Stimulated activated CD4-positive, alpha-beta T cell treated with anti-CD3 and anti-CD28 coated beads, Interleukin-1b, Interleukin-23, amount 100 ng/mL, for 4 hours (primary cell): ENCODE data around the gene CELF5.

Source experiments
- DNase-seq, 2 donors: peaks; one replicate each; pipeline ENCODE4 v3.0.0-alpha.2; 2020; ENCODE audit warnings: low read depth in 2 of 2

The CELF5 gene

DNA sequence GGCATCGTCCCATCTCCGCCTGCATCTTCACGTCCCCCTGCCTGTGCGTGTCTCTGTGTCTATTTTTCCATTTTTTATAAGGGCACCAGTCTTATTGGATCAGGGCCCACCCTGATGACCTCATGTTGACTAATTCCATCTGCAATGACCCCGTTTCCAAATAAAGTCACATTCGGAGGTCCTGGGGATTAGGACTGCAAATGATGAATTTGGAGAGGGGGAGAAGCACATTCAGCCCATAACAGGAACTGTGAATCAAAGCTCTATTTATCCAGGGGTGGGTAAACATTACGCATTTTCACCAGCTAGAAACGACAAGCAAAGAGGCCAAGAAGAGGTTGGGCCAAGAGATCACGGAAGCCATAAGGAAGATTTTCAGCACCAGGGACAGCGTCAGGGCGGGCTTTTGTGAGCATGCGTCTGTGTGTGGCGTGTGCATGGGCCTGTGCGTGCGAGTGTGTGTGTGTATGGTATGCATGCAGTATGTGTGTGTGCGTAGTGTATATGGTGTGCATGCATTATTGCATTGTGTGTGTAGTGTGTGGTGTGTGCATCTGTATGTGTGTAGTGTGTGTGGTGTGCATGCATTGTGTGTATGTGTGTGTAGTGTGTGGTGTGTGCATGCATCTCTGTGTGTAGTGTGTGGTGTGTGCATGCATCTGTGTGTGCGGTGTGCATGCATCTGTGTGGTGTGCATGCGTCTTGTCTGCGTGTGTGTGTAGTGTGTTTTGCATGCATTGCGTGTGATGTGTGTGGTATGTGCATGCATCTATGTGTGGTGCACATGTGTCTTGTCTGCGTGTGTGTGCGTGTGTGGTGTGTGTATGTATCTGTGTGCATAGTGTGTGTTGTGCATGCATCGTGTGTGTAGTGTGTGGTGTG, 19.6 kb downstream of the CELF5 start:
- DNase-seq = peak; percentile 19 to 20

DNA sequence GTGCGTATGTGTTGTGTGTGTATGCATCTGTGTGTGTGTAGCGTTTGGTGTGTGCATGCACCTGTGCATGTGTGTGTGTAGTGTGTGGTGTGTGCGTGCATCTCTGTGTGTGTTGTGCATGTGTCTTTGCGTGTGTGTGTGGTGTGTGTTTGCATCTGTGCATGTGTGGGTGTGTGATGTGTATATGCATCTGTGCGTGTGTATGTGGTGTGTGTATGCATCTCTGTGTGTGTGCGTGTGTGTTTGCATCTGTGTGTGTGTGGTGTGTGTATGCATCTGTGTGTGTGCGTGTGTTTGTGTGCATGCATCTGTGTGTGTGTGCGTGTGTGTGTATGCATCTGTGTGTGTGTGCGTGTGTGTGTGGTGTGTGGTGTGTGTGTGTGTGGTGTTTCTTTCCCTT, 20.6 kb downstream of the CELF5 start:
- DNase-seq = no peak

DNA sequence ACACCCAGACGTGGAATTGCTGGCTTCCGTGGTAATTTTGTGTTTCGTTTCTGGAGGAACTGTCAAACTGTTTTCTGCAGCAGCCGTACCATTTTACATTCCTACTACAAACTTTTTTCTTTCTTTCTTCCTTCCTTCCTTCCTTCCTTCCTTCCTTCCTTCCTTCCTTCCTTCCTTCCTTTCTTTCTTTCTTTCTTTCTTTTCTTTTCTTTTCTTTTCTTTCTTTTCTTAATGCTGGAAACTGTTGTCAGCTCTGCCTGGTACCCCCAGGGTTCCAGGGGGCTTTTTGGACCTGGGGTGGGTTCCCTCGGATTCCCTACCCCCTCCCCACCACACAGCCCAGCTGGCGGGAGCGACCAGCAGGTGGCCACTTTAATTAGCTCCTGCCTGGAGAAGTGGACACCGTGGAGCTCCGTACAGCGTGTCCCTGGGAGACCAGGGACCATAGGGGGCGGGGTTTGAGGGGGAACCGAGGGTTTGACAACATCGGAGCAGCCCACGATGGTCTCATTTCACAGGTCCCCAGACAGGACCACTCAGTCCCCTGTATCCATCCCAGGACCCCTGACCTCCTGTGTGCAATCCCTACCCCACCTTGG, 24.4 kb downstream of the CELF5 start:
- DNase-seq = no peak

GRCh38 chr19:3249408-3249807, 24.9 kb downstream of the CELF5 start:
- DNase-seq = no peak

DNA sequence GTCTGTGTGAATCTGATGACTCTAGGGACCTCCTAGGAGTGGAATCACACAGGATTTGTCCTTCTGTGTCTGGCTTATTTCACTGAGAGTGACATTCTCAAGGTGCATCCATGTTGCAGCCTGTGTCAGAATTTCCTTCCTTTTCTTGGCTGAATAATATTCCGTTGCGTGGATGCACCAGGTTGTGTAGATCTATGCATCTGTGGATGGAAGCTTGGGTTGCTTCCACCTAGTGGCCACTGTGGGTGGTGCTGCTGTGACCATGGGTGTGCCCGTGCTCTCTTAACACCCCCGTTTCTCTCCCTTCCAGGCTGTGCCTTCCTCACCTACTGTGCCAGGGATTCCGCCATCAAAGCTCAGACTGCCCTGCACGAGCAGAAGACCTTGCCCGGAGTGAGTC, 26.2 kb downstream of the CELF5 start:
- peak; percentile 24 to 49 for DNase-seq

DNA sequence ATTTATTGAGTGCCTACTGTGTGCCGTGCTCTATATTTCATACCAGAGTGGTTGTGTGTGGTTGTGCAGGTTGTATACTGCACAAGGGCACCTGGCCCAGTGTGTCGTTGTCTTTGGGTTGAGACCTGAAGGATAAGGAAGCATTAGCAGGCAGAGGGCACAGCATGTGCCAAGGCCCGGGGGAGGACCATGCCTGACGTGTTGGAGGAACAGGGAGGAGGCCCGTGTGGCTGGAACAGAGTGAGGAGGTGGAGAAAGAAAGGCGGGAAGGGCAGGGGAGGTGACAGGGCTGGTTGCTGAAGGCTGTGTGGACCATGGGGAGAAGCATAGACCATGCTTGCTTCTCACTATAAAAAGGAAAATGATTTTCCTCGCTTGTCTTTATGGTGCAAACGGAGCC, 26.8 kb downstream of the CELF5 start:
- no peak for DNase-seq

GRCh38 chr19:3252650-3253049, 28.2 kb downstream of the CELF5 start:
- DNase-seq = no peak

GRCh38 chr19:3253270-3253669, 28.8 kb downstream of the CELF5 start:
- no peak for DNase-seq

- DNase-seq = no peak
Observed at GRCh38 chr19:3254520-3254919, 30.1 kb downstream of the CELF5 start.

GRCh38 chr19:3257071-3257470, 32.6 kb downstream of the CELF5 start:
- no peak for DNase-seq

GRCh38 chr19:3262362-3262761, 37.9 kb downstream of the CELF5 start:
- DNase-seq = no peak

- no peak for DNase-seq
Observed at GRCh38 chr19:3263866-3264265, 39.4 kb downstream of the CELF5 start.

- DNase-seq = no peak
Observed at GRCh38 chr19:3265432-3265831, 41.0 kb downstream of the CELF5 start.

- no peak for DNase-seq
Observed at GRCh38 chr19:3266092-3266693, 41.7 kb downstream of the CELF5 start.

DNA sequence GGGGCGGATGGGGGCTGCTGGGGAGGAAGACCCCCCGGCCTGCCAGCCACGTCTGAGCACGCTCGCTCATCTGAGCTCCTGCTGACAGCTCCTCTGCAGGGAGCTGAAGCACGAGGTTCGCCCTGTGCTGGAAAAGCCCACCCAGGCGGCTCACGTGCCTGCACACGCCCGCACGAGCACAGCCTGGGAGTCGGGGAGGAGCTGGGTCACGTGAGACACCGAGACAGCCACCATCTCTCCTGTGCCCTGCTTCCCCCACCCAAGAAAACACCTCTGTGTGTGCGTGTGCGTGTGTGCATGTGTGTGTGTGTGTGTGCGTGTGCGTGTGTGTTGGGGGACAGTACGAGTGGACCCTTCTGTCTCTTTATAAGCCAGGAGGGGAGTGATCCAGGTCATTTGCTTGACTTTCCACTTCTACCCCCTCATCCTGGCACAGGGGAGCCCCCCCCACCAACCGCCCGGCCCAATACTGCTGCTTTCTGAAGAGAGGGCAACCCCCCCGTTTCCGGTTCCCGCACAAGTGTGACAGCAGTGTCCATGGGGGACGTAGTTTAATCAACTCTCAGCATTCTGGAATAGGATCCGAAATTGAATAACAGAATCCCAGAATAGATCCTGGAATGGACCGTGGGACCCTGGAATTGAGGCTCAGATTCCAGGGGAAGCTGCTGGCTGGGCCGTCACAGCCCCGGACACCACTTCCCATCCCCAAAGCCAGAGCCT, 42.5 kb downstream of the CELF5 start:
- DNase-seq = no peak

GRCh38 chr19:3268326-3268725, 43.9 kb downstream of the CELF5 start:
- DNase-seq = no peak

DNA sequence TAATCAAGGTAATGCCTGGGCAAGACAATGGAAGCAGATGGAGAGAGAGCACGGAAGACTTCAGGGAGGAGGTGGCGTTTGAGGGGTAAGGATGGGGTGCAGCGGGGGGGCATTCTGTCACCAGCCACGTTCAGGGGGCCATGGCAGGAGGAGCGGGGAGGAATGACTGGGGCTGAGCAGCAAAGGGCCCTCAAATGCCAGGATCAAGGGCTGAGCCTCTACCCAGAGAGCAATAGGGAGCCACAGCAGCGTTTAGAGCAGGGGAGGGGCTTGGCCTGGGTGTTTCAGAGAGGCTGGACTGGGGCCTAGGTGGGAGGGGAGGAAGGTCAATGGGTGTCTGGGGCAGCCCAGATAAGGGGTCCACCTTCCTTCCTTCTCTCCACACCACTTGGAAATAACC, 44.3 kb downstream of the CELF5 start:
- no peak for DNase-seq

DNA sequence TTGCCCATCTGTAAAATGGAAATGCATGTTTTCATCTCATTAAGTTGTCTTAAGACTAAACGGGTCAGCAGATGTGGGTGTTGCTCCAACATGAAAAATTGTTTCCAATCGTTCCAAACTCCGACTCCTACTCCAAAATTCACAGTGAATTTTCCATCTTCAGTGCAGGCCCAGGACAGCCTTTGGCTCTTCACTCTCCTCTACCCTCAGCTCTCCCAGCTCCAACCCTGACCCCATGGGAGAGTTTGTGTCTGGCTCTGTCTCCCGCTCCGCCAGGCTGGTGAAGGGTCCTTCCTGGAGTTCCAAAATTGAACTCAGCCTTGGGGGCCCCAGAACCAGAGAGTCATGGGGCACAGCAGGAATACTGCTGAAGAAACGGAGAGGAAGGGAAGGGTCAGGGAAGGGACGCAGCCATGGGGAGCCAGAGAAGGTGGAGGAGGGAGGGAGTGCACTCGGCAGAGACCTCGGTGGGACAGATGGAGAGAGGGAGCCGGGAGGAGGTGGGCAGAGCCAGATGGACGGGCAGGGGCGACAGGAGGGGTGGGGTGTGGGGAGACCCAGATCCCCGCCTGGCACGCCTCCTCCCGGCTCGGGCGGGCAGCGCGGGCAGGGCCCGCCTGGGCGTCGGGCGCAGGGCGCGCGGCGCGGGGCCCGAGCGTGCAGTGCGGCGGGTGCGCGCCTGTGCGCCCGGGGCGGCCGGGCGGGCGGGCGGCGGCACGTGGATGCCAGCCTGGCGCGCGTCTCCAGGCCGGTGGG, 45.6 kb downstream of the CELF5 start:
- DNase-seq = no peak

DNA sequence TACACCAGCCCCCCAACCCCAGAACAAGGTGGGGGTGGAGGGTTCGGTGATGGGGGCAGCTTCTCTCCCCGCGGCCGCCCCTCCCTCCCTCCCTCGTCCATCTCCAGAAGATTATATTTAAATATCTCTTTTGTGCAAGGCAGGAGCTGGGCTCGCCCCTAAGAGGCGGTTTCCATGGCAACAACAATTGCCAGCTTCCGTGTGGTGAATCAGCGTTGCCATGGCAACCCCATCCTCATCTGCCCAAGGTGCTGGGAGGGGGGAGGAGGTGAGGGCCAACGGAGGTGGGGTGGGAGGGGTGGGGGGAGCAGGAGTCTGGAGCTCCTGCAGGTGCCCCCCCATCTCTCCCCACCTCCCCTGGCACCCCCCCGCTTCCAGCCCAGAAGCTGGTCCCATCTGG, 46.4 kb downstream of the CELF5 start:
- DNase-seq = peak; percentile 41 to 46

- no peak for DNase-seq
Observed at GRCh38 chr19:3272401-3272931, 48.0 kb downstream of the CELF5 start.

- no peak for DNase-seq
Observed at GRCh38 chr19:3272952-3273351, 48.5 kb downstream of the CELF5 start.
